HG03558 (cell line): ENCODE data around the gene TRIM38.
A peak's percentile ranks its signal among the peaks of the same experiment; 100 is the strongest.

ENCODE experiments used
- ATAC-seq: cut with Tn5 transposase; IDR thresholded peaks from one replicate; pipeline ENCODE4 v1.9.1; 2021; ENCODE audit warnings: moderate number of reproducible peaks; ENCODE audit not compliant: unreplicated experiment; ENCODE audit errors: extremely low read depth

Gene TRIM38

GRCh38 chr6:26024651-26025046 lies 62.0 kb downstream of the TRIM38 start:
- no peak for ATAC-seq

- no peak for ATAC-seq
Measured at GRCh38 chr6:26025047-26025893, 62.7 kb downstream of the TRIM38 start.

GRCh38 chr6:26025894-26026832 lies 63.6 kb downstream of the TRIM38 start:
- ATAC-seq, result peak; percentile 21

GRCh38 chr6:26026833-26027490 lies 64.4 kb downstream of the TRIM38 start:
- peak; percentile 23 for ATAC-seq

GRCh38 chr6:26027491-26028211 lies 65.0 kb downstream of the TRIM38 start:
- ATAC-seq, result no peak

GRCh38 chr6:26028212-26028745 lies 65.7 kb downstream of the TRIM38 start:
- no peak for ATAC-seq

GRCh38 chr6:26028746-26029569 lies 66.4 kb downstream of the TRIM38 start:
- no peak for ATAC-seq

GRCh38 chr6:26029570-26029856 lies 66.9 kb downstream of the TRIM38 start:
- ATAC-seq, result no peak

- ATAC-seq, result no peak
Measured at GRCh38 chr6:26029857-26030653, 67.5 kb downstream of the TRIM38 start.

GRCh38 chr6:26030716-26031115 lies 68.1 kb downstream of the TRIM38 start:
- no peak for ATAC-seq

GRCh38 chr6:26031151-26031594 lies 68.6 kb downstream of the TRIM38 start:
- ATAC-seq, result no peak

GRCh38 chr6:26031595-26032339 lies 69.2 kb downstream of the TRIM38 start:
- peak; percentile 29 for ATAC-seq

- ATAC-seq, result no peak
Measured at GRCh38 chr6:26032340-26033084, 69.9 kb downstream of the TRIM38 start.

GRCh38 chr6:26033085-26033940 lies 70.7 kb downstream of the TRIM38 start:
- peak; percentile 36 for ATAC-seq

GRCh38 chr6:26033941-26034354 lies 71.3 kb downstream of the TRIM38 start:
- no peak for ATAC-seq

- ATAC-seq, result no peak
Measured at GRCh38 chr6:26034905-26035304, 72.3 kb downstream of the TRIM38 start.
